H54 (cell line): ENCODE results near the gene ATP7B.

ENCODE experiments used
- DNase-seq: peaks from one replicate; pipeline ENCODE4 v3.0.0; 2011; ENCODE audit warnings: low spot score, mixed read lengths; ENCODE audit not compliant: insufficient read length
- FAIRE-seq: peaks from 3 replicates; lab custom pipeline; 2011; peaks lifted over from hg19 to GRCh38; lab: Jason Lieb, UNC
- POLR2A ChIP-seq: IDR thresholded peaks from 2 replicates; pipeline ENCODE4 v1.6.1; 2011; ENCODE audit warnings: low read depth, mild to moderate bottlenecking, low read length

The ATP7B gene

GRCh38 chr13:51937320-51938290, 73.6 kb downstream of the ATP7B start:
- FAIRE-seq = no peak
- TF ChIP-seq POLR2A = no peak
- no peak for DNase-seq

- FAIRE-seq (no peak), DNase-seq (peak; percentile 25)
- no peak for TF ChIP-seq POLR2A
These were observed 75.7 kb downstream of the ATP7B start for GRCh38 chr13:51935326-51936171.

GRCh38 chr13:51934461-51935087, 76.7 kb downstream of the ATP7B start:
- no peak for FAIRE-seq
- DNase-seq = no peak
- no peak for TF ChIP-seq POLR2A

- no peak for FAIRE-seq
- no peak for TF ChIP-seq POLR2A
- DNase-seq = no peak
These were observed 77.7 kb downstream of the ATP7B start for GRCh38 chr13:51933466-51934058.

GRCh38 chr13:51932231-51932630, 79.0 kb downstream of the ATP7B start:
- DNase-seq (no peak), FAIRE-seq (no peak)
- no peak for TF ChIP-seq POLR2A

GRCh38 chr13:51931606-51932005, 79.6 kb downstream of the ATP7B start:
- DNase-seq (no peak), FAIRE-seq (no peak)
- TF ChIP-seq POLR2A = no peak

GRCh38 chr13:51929699-51930098, 81.6 kb downstream of the ATP7B start:
- DNase-seq = no peak
- FAIRE-seq = no peak

GRCh38 chr13:51928231-51928630, 83.0 kb downstream of the ATP7B start:
- no peak for TF ChIP-seq POLR2A
- FAIRE-seq (no peak), DNase-seq (no peak)

More at GRCh38 chr13:51929699-51930098, 81.6 kb downstream of the ATP7B start:
- TF ChIP-seq POLR2A = no peak

GRCh38 chr13:51927129-51927528, 84.1 kb downstream of the ATP7B start:
- DNase-seq = no peak
- no peak for TF ChIP-seq POLR2A
- FAIRE-seq = no peak

- no peak for DNase-seq
- FAIRE-seq = no peak
- no peak for TF ChIP-seq POLR2A
These were observed 84.7 kb downstream of the ATP7B start for GRCh38 chr13:51926528-51926885.

GRCh38 chr13:51925865-51926527, 85.3 kb downstream of the ATP7B start:
- no peak for DNase-seq
- TF ChIP-seq POLR2A = no peak
- no peak for FAIRE-seq

- DNase-seq (no peak), FAIRE-seq (no peak)
- TF ChIP-seq POLR2A = no peak
These were observed 86.3 kb downstream of the ATP7B start for GRCh38 chr13:51924756-51925544.
